ENCODE data around the gene VARS1.

Gene VARS1

GRCh38 chr6:31791324-31792089, 4.0 kb downstream of the VARS1 start:
- no peak overlapping the region for H3K4me3 ChIP-seq (replicated peaks; ENCODE audit: low read depth, low read length)
- TF ChIP-seq CTCF (IDR thresholded peaks at IDR 0.05; ENCODE audit: low read depth, low read length, missing control alignments), result peak; percentile 78
- DNase-seq (ENCODE audit: extremely low read depth, low read depth), result no peak

- no peak for TF ChIP-seq CTCF (IDR thresholded peaks at IDR 0.05; ENCODE audit: low read depth, low read length, missing control alignments)
- H3K4me3 ChIP-seq (replicated peaks; ENCODE audit: low read depth, low read length), result no peak overlapping the region
- DNase-seq (ENCODE audit: extremely low read depth, low read depth), result no peak
These were observed 10.1 kb downstream of the VARS1 start for GRCh38 chr6:31785475-31785874.

GRCh38 chr6:31784098-31784925, 11.2 kb downstream of the VARS1 start:
- no peak for TF ChIP-seq CTCF (IDR thresholded peaks at IDR 0.05; ENCODE audit: low read depth, low read length, missing control alignments)

GRCh38 chr6:31782126-31782855, 13.3 kb downstream of the VARS1 start:
- no peak for TF ChIP-seq CTCF (IDR thresholded peaks at IDR 0.05; ENCODE audit: low read depth, low read length, missing control alignments)
- no peak for DNase-seq (ENCODE audit: extremely low read depth, low read depth)
- no peak overlapping the region for H3K4me3 ChIP-seq (replicated peaks; ENCODE audit: low read depth, low read length)

More at GRCh38 chr6:31784098-31784925, 11.2 kb downstream of the VARS1 start:
- no peak for DNase-seq (ENCODE audit: extremely low read depth, low read depth)
- no peak overlapping the region for H3K4me3 ChIP-seq (replicated peaks; ENCODE audit: low read depth, low read length)

- no peak overlapping the region for H3K4me3 ChIP-seq (replicated peaks; ENCODE audit: low read depth, low read length)
- TF ChIP-seq CTCF (IDR thresholded peaks at IDR 0.05; ENCODE audit: low read depth, low read length, missing control alignments), result no peak
- no peak for DNase-seq (ENCODE audit: extremely low read depth, low read depth)
These were observed 14.1 kb downstream of the VARS1 start for GRCh38 chr6:31781244-31782125.

Data from HFF-Myc (cell line).